NCI-H2081 treated with DMSO at 0.1 percent for 48 hours (cell line): Measurements from ENCODE around the gene TTC7B.

Experiments
- DNase-seq: peaks from one replicate; lab custom pipeline; 2025; lab: John Stamatoyannopoulos, UW

The TTC7B gene

GRCh38 chr14:90575781-90576180 lies 240.4 kb downstream of the TTC7B start:
- no peak for DNase-seq

GRCh38 chr14:90575336-90575735 lies 240.9 kb downstream of the TTC7B start:
- no peak for DNase-seq

DNA sequence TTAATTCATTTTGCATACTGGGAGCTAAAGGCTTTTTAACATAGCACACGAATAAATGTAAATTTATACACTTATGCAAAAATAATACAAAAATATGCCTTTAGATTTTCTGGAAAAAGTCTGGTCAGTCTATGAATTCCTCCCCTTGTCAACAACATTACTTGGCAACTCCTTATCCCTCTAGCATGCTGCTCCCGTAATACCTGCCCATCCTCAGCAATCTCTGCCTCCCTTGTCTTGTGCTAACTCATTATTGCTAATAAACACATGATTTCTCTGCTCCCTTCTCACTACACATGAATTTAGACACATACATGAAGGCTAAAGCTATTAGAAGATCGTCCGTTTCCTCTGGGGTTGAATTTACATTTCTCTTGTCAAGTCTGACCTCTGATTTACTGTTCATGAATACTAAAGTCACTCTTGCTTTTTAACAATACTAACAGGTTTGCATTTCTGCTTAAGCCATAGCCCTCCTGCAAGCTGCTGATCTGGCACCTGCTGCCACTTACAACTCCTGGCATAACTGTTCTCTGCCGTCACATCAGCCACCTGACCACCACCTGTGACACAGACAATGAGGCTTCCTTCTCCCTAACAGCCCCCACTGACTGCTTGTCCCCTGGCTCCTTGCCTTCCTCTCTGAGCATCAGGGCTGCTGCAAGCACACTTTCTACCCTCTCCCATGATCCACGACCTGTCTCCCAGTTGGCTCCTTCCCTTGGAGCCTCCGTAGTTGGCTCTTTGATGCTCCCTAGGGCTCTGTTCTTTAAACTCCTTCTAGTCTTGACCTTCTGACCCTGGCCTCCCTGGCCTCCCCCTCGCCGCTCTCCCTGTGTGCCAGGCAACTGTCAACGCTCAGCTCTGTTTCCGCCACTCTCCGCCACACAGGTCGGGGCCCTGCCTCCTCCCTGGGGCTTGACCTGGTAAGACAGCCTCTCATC lies 241.8 kb downstream of the TTC7B start:
- DNase-seq, result peak; percentile 35

GRCh38 chr14:90573385-90574105 lies 242.7 kb downstream of the TTC7B start:
- no peak for DNase-seq

- DNase-seq, result no peak
These were observed 243.6 kb downstream of the TTC7B start for GRCh38 chr14:90572441-90573150.

DNA sequence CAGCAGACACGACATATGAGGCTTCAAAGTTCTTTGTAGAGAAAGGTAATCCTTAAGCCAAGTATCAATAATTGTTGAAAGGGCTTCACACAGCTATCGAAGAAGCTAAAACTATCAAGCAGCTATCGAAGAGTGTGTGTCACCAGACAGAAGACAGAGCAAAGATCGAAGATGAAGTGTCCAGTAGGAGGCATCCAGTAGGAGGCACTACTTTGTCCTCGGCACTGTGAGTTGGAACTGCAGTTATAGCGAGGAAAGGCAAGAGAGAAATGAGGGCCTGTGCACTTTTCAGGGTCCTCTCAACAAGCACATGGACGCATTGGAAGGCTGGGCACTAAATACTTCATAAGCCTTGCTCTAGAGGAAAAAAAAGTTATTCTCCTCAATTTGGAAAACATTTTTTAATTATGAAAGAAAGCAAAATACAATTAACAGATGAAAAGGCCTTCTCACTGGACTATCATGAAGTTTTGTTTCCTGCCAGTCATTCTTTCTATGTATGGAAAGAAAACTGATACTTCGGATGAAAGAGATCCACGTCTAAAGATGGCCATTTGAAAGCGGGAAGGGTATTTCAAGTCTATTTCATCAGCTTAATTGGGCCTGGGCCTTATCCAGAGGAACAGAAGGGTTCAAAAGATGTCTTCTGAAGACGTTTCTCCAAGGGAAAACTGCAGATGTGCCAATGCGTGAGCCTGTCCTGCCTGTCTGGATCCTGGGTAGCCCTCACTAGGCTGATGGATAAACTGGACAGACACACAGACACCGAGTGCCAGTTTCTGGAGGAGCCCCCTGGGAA lies 244.9 kb downstream of the TTC7B start:
- no peak for DNase-seq

GRCh38 chr14:90570461-90570860 lies 245.8 kb downstream of the TTC7B start:
- DNase-seq, result no peak

DNA sequence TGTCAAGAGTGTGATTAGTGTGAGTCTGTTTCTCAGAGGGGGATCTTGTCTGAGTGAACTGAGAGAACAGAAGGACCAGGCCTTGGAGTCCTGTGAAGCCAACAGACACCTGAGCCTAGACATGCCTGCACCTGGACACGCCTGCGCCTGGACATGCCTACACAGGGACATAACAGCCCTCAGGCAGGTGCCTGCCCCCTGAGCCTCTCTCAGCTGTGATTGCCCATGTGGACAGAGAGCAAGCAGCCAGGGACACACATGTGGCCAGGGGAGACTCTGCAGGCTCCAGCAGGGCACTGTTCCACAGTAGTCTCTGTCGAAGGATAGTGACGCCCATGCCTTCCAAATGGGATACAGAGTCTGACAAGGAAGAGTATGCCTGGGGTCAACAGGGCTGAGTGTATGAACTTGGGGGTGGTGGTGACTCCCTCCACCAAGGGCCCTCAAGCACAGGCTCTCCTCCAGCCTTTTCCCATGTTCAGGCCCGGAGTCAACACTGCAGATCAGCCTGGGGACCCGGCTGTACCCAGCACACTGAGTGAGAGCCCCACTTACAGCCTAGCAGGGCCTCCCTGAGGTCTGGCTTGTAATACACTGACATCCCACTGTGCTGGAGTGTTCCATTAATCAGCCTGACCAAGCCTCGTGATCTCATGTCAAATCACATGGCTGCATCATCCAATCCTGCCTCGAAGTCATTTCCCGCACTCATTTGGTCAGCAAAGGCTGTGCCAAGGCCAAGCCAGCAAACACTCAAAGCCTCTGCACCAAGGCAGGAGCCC lies 246.4 kb downstream of the TTC7B start:
- no peak for DNase-seq

GRCh38 chr14:90569201-90569600 lies 247.0 kb downstream of the TTC7B start:
- DNase-seq, result no peak

GRCh38 chr14:90568405-90568804 lies 247.8 kb downstream of the TTC7B start:
- DNase-seq, result no peak

GRCh38 chr14:90567991-90568390 lies 248.2 kb downstream of the TTC7B start:
- DNase-seq, result no peak

GRCh38 chr14:90567191-90567590 lies 249.0 kb downstream of the TTC7B start:
- DNase-seq, result no peak

- DNase-seq, result no peak
These were observed 249.7 kb downstream of the TTC7B start for GRCh38 chr14:90566481-90566880.

GRCh38 chr14:90564496-90564895 lies 251.7 kb downstream of the TTC7B start:
- no peak for DNase-seq

DNA sequence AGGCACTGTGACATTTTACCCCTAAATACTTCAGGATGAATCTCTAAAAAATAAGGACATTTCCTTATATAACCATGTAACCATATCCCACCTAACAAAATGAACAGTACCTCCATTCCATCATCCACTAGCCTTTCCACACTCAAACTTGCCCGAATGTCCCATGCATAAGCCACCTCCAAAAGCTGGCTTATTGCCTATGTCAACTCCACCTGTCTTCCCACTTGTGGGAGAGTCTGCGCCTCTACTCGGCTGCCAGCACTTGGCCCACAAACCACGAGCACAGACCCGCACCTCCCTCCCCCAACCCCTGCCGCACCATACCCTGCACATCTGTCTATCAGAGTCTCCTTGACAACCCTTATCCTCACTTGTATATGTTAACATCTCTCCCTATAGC lies 253.6 kb downstream of the TTC7B start:
- DNase-seq, result no peak

- DNase-seq, result no peak
These were observed 254.3 kb downstream of the TTC7B start for GRCh38 chr14:90561920-90562319.

DNA sequence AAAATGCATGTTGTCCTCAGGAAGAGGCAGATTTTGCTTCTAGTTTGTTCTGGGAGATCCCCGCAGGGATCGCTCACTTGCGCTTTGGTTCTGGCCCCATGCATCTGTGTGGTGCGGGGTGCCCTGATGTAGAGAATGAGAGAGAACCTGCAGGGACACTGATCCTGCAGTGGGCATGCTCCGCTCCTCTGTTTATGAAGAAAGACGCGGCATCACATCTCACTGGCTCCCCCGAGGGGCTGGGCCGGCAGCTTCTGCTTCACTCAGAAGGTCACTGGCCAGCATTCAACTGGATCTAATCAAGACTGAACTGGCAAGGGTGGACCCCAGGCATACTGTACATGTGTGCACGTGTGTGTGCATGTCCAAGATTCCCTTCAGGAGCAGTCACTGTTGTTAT lies 255.2 kb downstream of the TTC7B start:
- DNase-seq, result no peak

DNA sequence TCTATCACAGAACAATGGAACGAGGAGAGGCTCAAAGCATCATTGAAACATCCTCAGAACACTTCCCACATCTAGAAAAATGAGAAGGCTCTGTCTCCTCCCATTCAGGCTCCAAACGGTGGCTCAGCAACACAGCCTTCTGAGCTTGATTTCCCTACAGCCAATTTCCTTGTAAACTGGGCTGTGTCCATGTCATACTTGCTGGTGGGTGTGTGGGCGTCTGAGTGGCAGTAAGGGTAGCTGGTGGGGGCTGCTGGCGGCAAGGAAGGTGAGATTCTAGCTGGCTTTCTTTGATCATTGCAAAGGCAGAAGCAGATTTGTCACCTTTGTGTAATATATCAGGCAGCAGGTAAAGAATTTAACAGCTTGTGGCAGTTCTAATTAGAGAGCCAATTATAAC lies 255.7 kb downstream of the TTC7B start:
- DNase-seq, result no peak

DNA sequence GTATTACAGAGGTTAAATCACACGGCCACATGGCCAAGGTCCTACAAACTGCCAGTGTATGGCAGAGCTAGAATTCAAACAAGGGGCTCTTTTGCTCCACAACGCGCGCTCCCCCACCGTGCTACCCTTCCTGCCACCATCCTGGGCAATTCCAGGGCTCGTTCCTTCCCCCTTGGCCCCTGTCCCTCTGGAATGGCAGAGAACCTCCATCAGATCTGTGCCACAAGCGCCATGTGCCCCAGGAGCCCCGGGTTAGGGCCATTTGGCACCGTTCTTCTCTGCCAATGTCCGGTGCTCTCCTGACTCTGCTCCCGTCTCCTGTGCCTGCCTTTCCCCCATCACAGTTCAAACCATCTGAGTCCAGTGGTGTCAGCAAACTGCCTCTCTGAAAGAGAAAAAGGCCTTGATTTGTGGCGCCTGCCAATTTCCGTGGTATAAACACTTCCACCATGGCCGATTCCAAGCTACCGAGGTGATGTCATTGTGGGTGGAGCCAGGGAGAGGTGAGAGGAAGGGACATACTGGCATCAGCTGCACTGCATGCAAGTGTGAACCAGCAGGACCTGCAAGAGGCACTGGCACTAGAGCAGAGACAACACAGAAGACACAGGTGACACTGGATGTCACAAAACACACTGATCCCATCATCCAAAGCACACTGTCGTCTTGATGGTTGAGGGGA lies 256.3 kb downstream of the TTC7B start:
- DNase-seq, result no peak

GRCh38 chr14:90558983-90559590 lies 257.1 kb downstream of the TTC7B start:
- no peak for DNase-seq
